ENCODE data around the gene SORCS3.
"Not testable (repeated sequence)": the region's sequence is repeated elsewhere in the genome, so short reads cannot be mapped to it uniquely, and the experiment has no call there.

SORCS3 gene

DNA sequence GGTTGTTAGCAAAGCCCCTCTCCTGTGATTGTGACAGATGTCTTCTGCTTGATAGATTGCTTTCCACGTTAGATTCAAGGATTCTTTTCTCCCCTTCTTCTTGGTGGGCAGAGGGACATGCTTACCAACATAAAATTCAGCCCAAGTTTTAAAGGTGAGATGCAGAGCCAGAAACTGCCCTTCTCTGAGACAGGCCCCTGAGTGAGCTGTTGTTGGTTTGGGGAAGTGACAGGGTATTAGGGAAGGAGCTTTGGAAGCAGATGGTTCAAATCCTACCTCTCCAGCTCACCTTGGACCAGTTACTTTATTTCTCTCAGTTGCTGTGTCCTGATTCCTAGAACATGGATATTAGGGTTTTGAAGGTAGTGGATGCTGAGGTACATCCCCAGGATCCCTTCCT, 53.0 kb downstream of the SORCS3 start:
- DNase-seq (ENCODE audit: low read depth in 1 of 2, low spot score in 1 of 2), result no peak
- no peak overlapping the region for H3K4me3 ChIP-seq (replicated peaks; ENCODE audit: insufficient read depth, low read length)
- TF ChIP-seq, protein P1, sequence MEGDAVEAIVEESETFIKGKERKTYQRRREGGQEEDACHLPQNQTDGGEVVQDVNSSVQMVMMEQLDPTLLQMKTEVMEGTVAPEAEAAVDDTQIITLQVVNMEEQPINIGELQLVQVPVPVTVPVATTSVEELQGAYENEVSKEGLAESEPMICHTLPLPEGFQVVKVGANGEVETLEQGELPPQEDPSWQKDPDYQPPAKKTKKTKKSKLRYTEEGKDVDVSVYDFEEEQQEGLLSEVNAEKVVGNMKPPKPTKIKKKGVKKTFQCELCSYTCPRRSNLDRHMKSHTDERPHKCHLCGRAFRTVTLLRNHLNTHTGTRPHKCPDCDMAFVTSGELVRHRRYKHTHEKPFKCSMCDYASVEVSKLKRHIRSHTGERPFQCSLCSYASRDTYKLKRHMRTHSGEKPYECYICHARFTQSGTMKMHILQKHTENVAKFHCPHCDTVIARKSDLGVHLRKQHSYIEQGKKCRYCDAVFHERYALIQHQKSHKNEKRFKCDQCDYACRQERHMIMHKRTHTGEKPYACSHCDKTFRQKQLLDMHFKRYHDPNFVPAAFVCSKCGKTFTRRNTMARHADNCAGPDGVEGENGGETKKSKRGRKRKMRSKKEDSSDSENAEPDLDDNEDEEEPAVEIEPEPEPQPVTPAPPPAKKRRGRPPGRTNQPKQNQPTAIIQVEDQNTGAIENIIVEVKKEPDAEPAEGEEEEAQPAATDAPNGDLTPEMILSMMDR (IDR thresholded peaks at IDR 0.05; ENCODE audit: insufficient read depth, low read length), result no peak
- TF ChIP-seq, protein P2, sequence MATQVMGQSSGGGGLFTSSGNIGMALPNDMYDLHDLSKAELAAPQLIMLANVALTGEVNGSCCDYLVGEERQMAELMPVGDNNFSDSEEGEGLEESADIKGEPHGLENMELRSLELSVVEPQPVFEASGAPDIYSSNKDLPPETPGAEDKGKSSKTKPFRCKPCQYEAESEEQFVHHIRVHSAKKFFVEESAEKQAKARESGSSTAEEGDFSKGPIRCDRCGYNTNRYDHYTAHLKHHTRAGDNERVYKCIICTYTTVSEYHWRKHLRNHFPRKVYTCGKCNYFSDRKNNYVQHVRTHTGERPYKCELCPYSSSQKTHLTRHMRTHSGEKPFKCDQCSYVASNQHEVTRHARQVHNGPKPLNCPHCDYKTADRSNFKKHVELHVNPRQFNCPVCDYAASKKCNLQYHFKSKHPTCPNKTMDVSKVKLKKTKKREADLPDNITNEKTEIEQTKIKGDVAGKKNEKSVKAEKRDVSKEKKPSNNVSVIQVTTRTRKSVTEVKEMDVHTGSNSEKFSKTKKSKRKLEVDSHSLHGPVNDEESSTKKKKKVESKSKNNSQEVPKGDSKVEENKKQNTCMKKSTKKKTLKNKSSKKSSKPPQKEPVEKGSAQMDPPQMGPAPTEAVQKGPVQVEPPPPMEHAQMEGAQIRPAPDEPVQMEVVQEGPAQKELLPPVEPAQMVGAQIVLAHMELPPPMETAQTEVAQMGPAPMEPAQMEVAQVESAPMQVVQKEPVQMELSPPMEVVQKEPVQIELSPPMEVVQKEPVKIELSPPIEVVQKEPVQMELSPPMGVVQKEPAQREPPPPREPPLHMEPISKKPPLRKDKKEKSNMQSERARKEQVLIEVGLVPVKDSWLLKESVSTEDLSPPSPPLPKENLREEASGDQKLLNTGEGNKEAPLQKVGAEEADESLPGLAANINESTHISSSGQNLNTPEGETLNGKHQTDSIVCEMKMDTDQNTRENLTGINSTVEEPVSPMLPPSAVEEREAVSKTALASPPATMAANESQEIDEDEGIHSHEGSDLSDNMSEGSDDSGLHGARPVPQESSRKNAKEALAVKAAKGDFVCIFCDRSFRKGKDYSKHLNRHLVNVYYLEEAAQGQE (IDR thresholded peaks at IDR 0.05; ENCODE audit: insufficient replicate concordance, low read depth), result no peak
- TF ChIP-seq GABPA (IDR thresholded peaks at IDR 0.05; ENCODE audit: low read depth) (no peak), SPI1 (IDR thresholded peaks at IDR 0.05; ENCODE audit: borderline replicate concordance, low read depth) (no peak), POLR2AphosphoS5 (IDR thresholded peaks at IDR 0.05; ENCODE audit: low read depth) (no peak)
- no peaks in the 10 kb centered on the region for H3K27me3 ChIP-seq (ENCODE audit: insufficient read depth, poor library complexity, severe bottlenecking)
- no peak overlapping the region for H3K27ac ChIP-seq (replicated peaks)

DNA sequence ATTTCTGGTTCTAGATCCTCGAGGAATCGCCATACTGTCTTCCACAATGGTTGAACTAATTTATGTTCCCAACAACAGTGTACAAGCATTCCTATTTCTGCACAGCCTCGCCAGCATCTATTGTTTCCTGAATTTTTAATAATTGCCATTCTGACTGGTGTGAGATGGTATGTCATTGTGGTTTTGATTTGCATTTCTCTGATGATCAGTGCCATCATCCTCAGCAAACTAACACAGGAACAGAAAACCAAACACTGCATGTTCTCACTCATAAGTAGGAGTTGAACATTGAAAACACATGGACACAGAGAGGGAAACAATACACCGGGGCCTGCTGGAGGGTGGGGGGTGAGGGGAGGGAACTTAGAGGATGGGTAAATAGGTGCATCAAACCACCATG, 62.2 kb downstream of the SORCS3 start:
- not testable (repeated sequence) for DNase-seq (ENCODE audit: low read depth in 1 of 2, low spot score in 1 of 2); H3K4me3 ChIP-seq (replicated peaks; ENCODE audit: insufficient read depth, low read length); H3K27ac ChIP-seq (replicated peaks); H3K27me3 ChIP-seq (ENCODE audit: insufficient read depth, poor library complexity, severe bottlenecking)

DNA sequence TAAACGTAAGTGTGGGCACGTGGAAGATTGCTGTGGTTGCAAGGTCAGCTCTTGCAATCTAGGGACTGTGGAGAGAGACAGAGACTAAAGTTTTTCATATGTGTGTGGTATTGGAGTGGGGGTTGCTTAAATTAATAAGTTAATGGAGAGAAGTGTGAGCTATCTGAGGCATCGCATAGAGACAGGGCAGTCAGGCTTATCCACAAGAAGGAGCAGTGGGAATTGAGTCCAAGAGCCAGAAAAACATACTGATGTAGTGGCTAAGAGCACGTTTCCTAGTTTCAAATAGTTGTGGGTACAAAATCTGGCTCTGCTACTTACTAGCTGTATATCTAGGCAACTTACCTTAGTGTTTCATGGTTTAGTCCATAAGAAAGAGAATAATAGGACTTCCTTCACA, 65.8 kb downstream of the SORCS3 start:
- no peak for DNase-seq (ENCODE audit: low read depth in 1 of 2, low spot score in 1 of 2)
- no peaks in the 10 kb centered on the region for H3K27me3 ChIP-seq (ENCODE audit: insufficient read depth, poor library complexity, severe bottlenecking)
- TF ChIP-seq, protein P1 (IDR thresholded peaks at IDR 0.05; ENCODE audit: insufficient read depth, low read length), result no peak
- TF ChIP-seq GABPA (IDR thresholded peaks at IDR 0.05; ENCODE audit: low read depth), result no peak
- TF ChIP-seq, protein P2 (IDR thresholded peaks at IDR 0.05; ENCODE audit: insufficient replicate concordance, low read depth), result no peak
- no peak for TF ChIP-seq SPI1 (IDR thresholded peaks at IDR 0.05; ENCODE audit: borderline replicate concordance, low read depth)
- TF ChIP-seq POLR2AphosphoS5 (IDR thresholded peaks at IDR 0.05; ENCODE audit: low read depth), result no peak

DNA sequence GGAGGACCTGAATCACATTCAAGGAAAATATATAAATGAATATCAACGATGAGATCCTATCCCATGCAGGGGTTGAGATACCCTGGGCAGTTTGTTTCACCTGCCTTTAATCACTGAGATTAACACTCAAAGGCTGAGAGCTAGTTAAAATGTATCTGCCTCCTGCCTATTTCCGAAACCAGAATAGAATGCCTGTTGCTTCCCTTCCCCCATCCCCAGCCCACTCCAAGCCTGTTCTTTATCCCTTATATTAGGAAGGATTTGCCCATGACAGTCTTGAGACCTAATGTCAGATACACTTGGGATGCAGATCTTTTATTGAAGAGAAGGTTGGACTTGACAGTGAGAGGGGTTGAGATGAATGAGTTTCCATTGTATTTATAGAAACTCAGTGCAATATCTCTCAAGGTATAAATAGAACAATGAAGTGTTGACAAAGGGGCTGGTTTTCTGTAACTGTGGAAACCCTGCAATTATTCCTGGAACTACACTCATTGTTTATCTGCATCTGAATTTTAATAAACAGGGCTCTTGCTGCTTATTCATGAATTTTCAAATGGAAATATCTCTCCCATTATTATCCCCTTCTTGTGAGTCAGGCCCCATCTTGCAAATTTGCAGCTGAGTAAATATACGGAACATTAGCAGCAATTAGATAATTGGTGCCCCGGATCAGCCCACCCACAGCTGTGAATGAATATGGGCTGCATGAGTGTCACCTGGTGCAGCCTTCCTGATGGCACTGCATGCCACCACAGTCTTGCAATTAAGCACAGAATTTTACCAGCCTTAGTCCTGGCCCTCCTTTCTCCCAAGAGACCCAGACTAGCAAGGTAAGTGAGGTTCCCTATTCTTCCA, 66.7 kb downstream of the SORCS3 start:
- TF ChIP-seq, protein P1 (IDR thresholded peaks at IDR 0.05; ENCODE audit: insufficient read depth, low read length), result no peak
- TF ChIP-seq POLR2AphosphoS5 (IDR thresholded peaks at IDR 0.05; ENCODE audit: low read depth) (no peak), GABPA (IDR thresholded peaks at IDR 0.05; ENCODE audit: low read depth) (no peak), SPI1 (IDR thresholded peaks at IDR 0.05; ENCODE audit: borderline replicate concordance, low read depth) (no peak)
- TF ChIP-seq, protein P2 (IDR thresholded peaks at IDR 0.05; ENCODE audit: insufficient replicate concordance, low read depth), result no peak
- DNase-seq (ENCODE audit: low read depth in 1 of 2, low spot score in 1 of 2), result no peak
- Histone ChIP-seq H3K27me3 (ENCODE audit: insufficient read depth, poor library complexity, severe bottlenecking) (no peaks in the 10 kb centered on the region), H3K4me3 (replicated peaks; ENCODE audit: insufficient read depth, low read length) (no peak overlapping the region), H3K27ac (replicated peaks) (no peak overlapping the region)

More for the DNA sequence above, 65.8 kb downstream of the SORCS3 start:
- no peak overlapping the region for H3K27ac ChIP-seq (replicated peaks)
- H3K4me3 ChIP-seq (replicated peaks; ENCODE audit: insufficient read depth, low read length), result no peak overlapping the region

Data from HL-60 (cell line).